SH-SY5Y (cell line): ENCODE data around the gene SV2C.

ENCODE experiments used
- GATA2 ChIP-seq: IDR thresholded peaks from 2 replicates; pipeline ENCODE4 v1.6.1; 2011; ENCODE audit warnings: mild to moderate bottlenecking, low read depth, low read length
- GATA3 ChIP-seq: IDR thresholded peaks from 2 replicates; pipeline ENCODE4 v1.6.1; 2011; ENCODE audit warnings: low read depth, mild to moderate bottlenecking, low read length, moderate library complexity

DNA sequence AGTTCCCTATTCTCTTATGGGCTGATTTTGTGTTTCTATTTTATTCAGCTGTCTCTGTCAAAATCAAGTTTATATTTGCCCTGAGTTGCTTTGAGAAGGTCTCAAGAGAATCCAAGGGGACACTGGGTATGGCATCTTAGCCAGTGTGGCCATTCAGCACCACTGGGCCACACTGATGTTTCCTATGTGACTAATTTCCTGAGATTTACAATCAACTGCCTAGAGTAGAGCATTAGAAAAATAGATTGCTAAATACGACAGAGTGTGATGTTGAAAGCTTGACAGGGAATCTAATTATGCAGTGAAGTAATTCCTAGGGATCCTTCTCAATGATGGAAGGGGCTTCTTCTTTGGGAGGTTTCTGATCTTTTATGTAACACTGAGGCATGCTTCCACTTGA lies 141.7 kb downstream of the SV2C start:
- TF ChIP-seq GATA2 = no peak
- TF ChIP-seq GATA3 = no peak
